Fibroblast of lung (primary cell): ENCODE measurements around the gene TF.

Experiments used
- CTCF ChIP-seq, 2 donors: IDR thresholded peaks in 1 of 2; conservative IDR thresholded peaks in 1 of 2; 1 replicate in 1 of 2; 2 replicates in 1 of 2; pipeline ENCODE4 v1.5.1; 2011 to 2012; ENCODE audit warnings: low read length in 2 of 2, control low read depth in 1 of 2, inconsistent platforms in 1 of 2, low read depth in 1 of 2, mild to moderate bottlenecking in 1 of 2
- EZH2 ChIP-seq: IDR thresholded peaks from 2 replicates; pipeline ENCODE4 v1.5.1; 2012; ENCODE audit warnings: low read length, control low read depth, mild to moderate bottlenecking; ENCODE audit errors: missing control alignments

GRCh38 chr3:133746712-133747066 lies 496 bp downstream of the TF start:
- no peak for TF ChIP-seq CTCF (conservative IDR thresholded peaks at IDR 0.05 in 1 of 2, IDR thresholded peaks at IDR 0.05 in 1 of 2; ENCODE audit: low read depth in 1 of 2, low read length in 2 of 2)
- no peak for TF ChIP-seq EZH2
